ENCODE results near the gene BNIP1. TPM values are rescaled to one million over a fixed set of nuclear protein-coding genes. Genes with fewer than 3 reads are reported as not detected.

BNIP1 gene
- total and polyA plus RNA-seq, 2 experiments from 2014 or later, result 9.2 to 19.9 TPM

GRCh38 chr5:173165177-173166016 lies 21.1 kb downstream of the BNIP1 start:
- Histone ChIP-seq H3K9me3 (ENCODE audit: low read depth) (no peaks in the 10 kb centered on the region), H3K4me1 (ENCODE audit: low read depth) (peaks cover 63% of the 10 kb centered on the region), H3K36me3 (no peaks in the 10 kb centered on the region), H3K27me3 (no peaks in the 10 kb centered on the region), H3K4me3 (no peak overlapping the region), H3K27ac (peak overlapping the region; percentile 72)
- no peak for TF ChIP-seq CTCF (IDR thresholded peaks at IDR 0.05; ENCODE audit: low read depth, low read length)
- DNase-seq (ENCODE audit: low read depth in 1 of 2, low spot score in 1 of 2), result peak in 1 of 2 donors; percentile 36

GRCh38 chr5:173172166-173172565 lies 27.8 kb downstream of the BNIP1 start:
- Histone ChIP-seq H3K36me3 (no peaks in the 10 kb centered on the region), H3K4me3 (no peak overlapping the region)
- TF ChIP-seq CTCF (IDR thresholded peaks at IDR 0.05; ENCODE audit: low read depth, low read length), result no peak

GRCh38 chr5:173175523-173175922 lies 31.2 kb downstream of the BNIP1 start:
- DNase-seq (ENCODE audit: low read depth in 1 of 2, low spot score in 1 of 2), result no peak
- no peaks in the 10 kb centered on the region for H3K4me1 ChIP-seq (ENCODE audit: low read depth)
- no peak for TF ChIP-seq CTCF (IDR thresholded peaks at IDR 0.05; ENCODE audit: low read depth, low read length)
- H3K36me3 ChIP-seq, result no peaks in the 10 kb centered on the region
- no peak overlapping the region for H3K4me3 ChIP-seq
- H3K27me3 ChIP-seq, result no peaks in the 10 kb centered on the region
- no peak overlapping the region for H3K27ac ChIP-seq
- H3K9me3 ChIP-seq (ENCODE audit: low read depth), result no peaks in the 10 kb centered on the region

More at GRCh38 chr5:173172166-173172565, 27.8 kb downstream of the BNIP1 start:
- Histone ChIP-seq H3K4me1 (ENCODE audit: low read depth) (peaks cover 30% of the 10 kb centered on the region), H3K27ac (no peak overlapping the region), H3K27me3 (no peaks in the 10 kb centered on the region), H3K9me3 (ENCODE audit: low read depth) (no peaks in the 10 kb centered on the region)
- no peak for DNase-seq (ENCODE audit: low read depth in 1 of 2, low spot score in 1 of 2)

GRCh38 chr5:173178369-173178910 lies 34.1 kb downstream of the BNIP1 start:
- Histone ChIP-seq H3K4me3 (no peak overlapping the region), H3K27ac (no peak overlapping the region), H3K27me3 (no peaks in the 10 kb centered on the region), H3K9me3 (ENCODE audit: low read depth) (no peaks in the 10 kb centered on the region), H3K36me3 (no peaks in the 10 kb centered on the region), H3K4me1 (ENCODE audit: low read depth) (no peaks in the 10 kb centered on the region)
- TF ChIP-seq CTCF (IDR thresholded peaks at IDR 0.05; ENCODE audit: low read depth, low read length), result no peak
- no peak for DNase-seq (ENCODE audit: low read depth in 1 of 2, low spot score in 1 of 2)

GRCh38 chr5:173180331-173180730 lies 36.0 kb downstream of the BNIP1 start:
- H3K27me3 ChIP-seq, result no peaks in the 10 kb centered on the region
- no peaks in the 10 kb centered on the region for H3K4me1 ChIP-seq (ENCODE audit: low read depth)
- no peaks in the 10 kb centered on the region for H3K36me3 ChIP-seq
- no peak overlapping the region for H3K4me3 ChIP-seq
- DNase-seq (ENCODE audit: low read depth in 1 of 2, low spot score in 1 of 2), result no peak
- H3K9me3 ChIP-seq (ENCODE audit: low read depth), result no peaks in the 10 kb centered on the region
- H3K27ac ChIP-seq, result no peak overlapping the region
- TF ChIP-seq CTCF (IDR thresholded peaks at IDR 0.05; ENCODE audit: low read depth, low read length), result no peak

Measured in cardiac muscle cell (in vitro differentiated cells and primary cell).